Adrenal gland (tissue), 12 donors: ENCODE measurements around the gene COMT. TPM values are rescaled to one million over a fixed set of nuclear protein-coding genes. Genes with fewer than 3 reads are reported as not detected.
A peak's percentile ranks its signal among the peaks of the same experiment; 100 is the strongest.

Source experiments
- DNase-seq, 7 donors: peaks; one replicate each; pipeline ENCODE4 v3.0.0-alpha.2; 2019 to 2020
- H3K27ac ChIP-seq, 5 donors: fragments of 200-600 bp; sonication (generic) in 4 of 5; 1 replicate in 3 of 5; 2 replicates in 2 of 5; pipeline versions ENCODE4 v1.5.1 to v1.8.0; 2016 to 2020; ENCODE audit warnings: mild to moderate bottlenecking in 1 of 5
- H3K27me3 ChIP-seq: fragments of 200-600 bp; 2 replicates; pipeline ENCODE4 v1.8.0; 2021
- H3K36me3 ChIP-seq, 2 donors: fragments of 200-600 bp; replicated peaks in 1 of 2; 1 replicate in 1 of 2; 2 replicates in 1 of 2; pipeline versions ENCODE4 v1.5.1 to v1.8.0; 2018 to 2022
- H3K4me1 ChIP-seq, 2 donors: fragments of 200-600 bp; replicated peaks in 1 of 2; 1 replicate in 1 of 2; 2 replicates in 1 of 2; pipeline versions ENCODE4 v1.5.1 to v1.8.0; 2018 to 2021
- H3K4me3 ChIP-seq, 4 donors: fragments of 200-600 bp; sonication (generic) in 3 of 4; one replicate each; pipeline ENCODE4 v1.5.1; 2016 to 2018
- H3K9me3 ChIP-seq, 3 donors: fragments of 200-600 bp; sonication (generic) in 1 of 3; replicated peaks in 1 of 3; 1 replicate in 2 of 3; 2 replicates in 1 of 3; pipeline versions ENCODE4 v1.5.1 to v1.8.0; 2016 to 2021
- POLR2A ChIP-seq, 2 donors: fragments of 450-650 bp; IDR thresholded peaks; one replicate each; pipeline ENCODE4 v1.6.1; 2017; ENCODE audit warnings: antibody characterized with exemption in 2 of 2, mild to moderate bottlenecking in 2 of 2, moderate library complexity in 1 of 2
- WGBS, 4 donors: extraction: QIAGEN DNeasy Blood & Tissue Kit in 2 of 4; methylation state at CpG; one replicate each; pipeline versions ENCODE4 v1.1.5 to v1.1.7; 2013 to 2017; 5-methylcytosine and 5-hydroxymethylcytosine counted together
- intact Hi-C, 2 donors: fragments of 100-400 bp; cut with DNase I; formaldehyde crosslinking; loops; one replicate each; pipeline versions ENCODE4 v1.14.1 to v1.15.0; 2022 to 2023
- polyA plus RNA-seq, 3 donors: library from polyadenylated mRNA; stranded (reverse); fragments of 200-250 nt in 2 of 3; fragments of 350-450 nt in 1 of 3; fragmentation: Illumina TruSeq in 1 of 3; extraction: RNeasy Lipid Tissue Mini Kit (QIAGEN cat#74804) in 1 of 3; gene quantifications; one replicate each; pipeline ENCODE4 v1.2.3, GENCODE V29; 2013 to 2014
- total RNA-seq, 9 donors: library from RNA; depleted of rRNA in 4 of 9; stranded (reverse); fragments of >200 nt in 4 of 9; fragments of 120-200 nt in 1 of 9; fragmentation: NEBNext Ultra II Directional in 1 of 9; extraction: Animal tissue kit (Norgen Biotek cat#: 25700) in 1 of 9; gene quantifications; one replicate each; pipeline versions ENCODE4 v1.1.0 to v1.2.4, GENCODE V29; 2013 to 2023
- TF ChIP-seq, protein P1 (sequence below), 6 experiments: fragments of 450-650 bp in 4 of 6; fragments of 200-600 bp in 2 of 6; sonication (generic) in 1 of 6; IDR thresholded peaks; 1 replicate in 5 of 6; 2 replicates in 1 of 6; pipeline versions ENCODE4 v1.5.1 to v1.8.0; 2016 to 2021; ENCODE audit warnings: antibody characterized with exemption in 6 of 6, mild to moderate bottlenecking in 2 of 6, moderate library complexity in 1 of 6
- donor health status: healthy with polysubstance abuse.
- donor health status: Bipolar disorder and iron deficiency.
- donor health status: DM: yes; HTN: yes; CAD: no.
- donor health status: DM: no; HTN: no; CAD: no.
- donor health status: DM: no; HTN: no; CAD: no.
- donor health status: DM: yes; HTN: yes; CAD: no.

Gene COMT
- total and polyA plus RNA-seq, 12 donors = 51.3 to 743 (median 390) TPM

DNA sequence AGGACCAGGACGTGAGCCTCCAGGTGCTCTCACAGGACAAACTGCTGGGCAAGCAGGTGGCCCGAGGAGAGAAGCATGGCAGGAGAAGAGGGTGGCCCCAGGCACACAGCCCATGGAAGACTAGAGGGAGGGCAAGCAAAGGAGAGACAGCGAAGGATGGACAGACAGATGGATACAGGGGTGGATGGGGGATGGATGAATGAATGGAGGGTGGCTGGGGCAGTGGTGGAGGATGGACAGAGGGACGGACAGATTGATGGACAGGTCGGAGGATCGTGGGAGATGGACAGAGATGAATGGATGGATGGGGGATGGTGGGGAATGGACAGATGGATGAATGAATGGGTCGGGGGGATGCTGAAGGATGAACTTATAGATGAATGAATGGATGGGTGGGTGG, 52.4 kb downstream of the COMT start:
- H3K4me1 ChIP-seq = peaks cover 0 to 20% of the 10 kb centered on the region in 2 donors
- WGBS, 4 donors = 92 to 96% (median 94%) methylated on average over 7 of the region's 7 CpGs
- H3K9me3 ChIP-seq = no peaks in the 10 kb centered on the region
- H3K27ac ChIP-seq = no peak overlapping the region
- intact Hi-C loops = no loop called here
- no peaks in the 10 kb centered on the region for H3K36me3 ChIP-seq
- TF ChIP-seq, protein P1, sequence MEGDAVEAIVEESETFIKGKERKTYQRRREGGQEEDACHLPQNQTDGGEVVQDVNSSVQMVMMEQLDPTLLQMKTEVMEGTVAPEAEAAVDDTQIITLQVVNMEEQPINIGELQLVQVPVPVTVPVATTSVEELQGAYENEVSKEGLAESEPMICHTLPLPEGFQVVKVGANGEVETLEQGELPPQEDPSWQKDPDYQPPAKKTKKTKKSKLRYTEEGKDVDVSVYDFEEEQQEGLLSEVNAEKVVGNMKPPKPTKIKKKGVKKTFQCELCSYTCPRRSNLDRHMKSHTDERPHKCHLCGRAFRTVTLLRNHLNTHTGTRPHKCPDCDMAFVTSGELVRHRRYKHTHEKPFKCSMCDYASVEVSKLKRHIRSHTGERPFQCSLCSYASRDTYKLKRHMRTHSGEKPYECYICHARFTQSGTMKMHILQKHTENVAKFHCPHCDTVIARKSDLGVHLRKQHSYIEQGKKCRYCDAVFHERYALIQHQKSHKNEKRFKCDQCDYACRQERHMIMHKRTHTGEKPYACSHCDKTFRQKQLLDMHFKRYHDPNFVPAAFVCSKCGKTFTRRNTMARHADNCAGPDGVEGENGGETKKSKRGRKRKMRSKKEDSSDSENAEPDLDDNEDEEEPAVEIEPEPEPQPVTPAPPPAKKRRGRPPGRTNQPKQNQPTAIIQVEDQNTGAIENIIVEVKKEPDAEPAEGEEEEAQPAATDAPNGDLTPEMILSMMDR (IDR thresholded peaks at IDR 0.05) = no peak
- TF ChIP-seq POLR2A (IDR thresholded peaks at IDR 0.05) = no peak
- H3K4me3 ChIP-seq = no peak overlapping the region
- DNase-seq = no peak
- no peaks in the 10 kb centered on the region for H3K27me3 ChIP-seq

DNA sequence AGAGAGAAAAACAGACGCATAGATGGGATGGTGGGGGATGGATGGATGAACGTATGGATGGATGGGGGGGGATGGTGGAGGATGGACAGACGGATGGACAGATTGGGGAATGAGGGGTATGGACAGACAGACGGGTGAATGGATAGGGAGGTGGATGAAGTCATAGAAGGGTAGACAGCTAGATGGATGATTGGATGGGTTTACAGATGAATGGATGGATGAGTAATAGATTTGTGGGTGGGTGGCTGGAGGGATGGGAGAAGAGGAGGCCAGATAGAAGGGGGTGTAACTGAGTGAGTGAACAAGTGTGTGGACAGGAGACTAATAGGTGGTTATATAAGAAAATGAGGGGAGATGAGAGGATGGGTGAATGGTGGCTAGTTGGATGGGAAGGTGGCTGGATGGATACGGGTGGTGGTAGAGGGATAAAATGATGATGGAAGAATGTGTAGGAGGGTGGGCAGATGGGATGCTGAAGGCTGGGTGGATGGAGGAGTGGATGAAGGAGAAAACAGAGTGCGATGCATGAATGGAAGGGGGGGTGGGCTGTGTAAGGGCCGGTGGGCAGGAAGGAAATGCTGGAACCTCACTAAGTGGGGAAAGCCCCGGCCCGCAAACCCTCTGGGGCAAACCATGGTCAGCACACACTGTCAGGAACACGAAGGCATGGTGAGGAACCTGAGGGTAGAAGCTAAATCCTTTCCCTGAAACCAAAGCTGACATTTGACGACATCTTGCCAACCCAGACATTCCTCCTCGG, 53.5 kb downstream of the COMT start:
- no peaks in the 10 kb centered on the region for H3K9me3 ChIP-seq
- H3K27ac ChIP-seq = peak overlapping the region in 2 of 5 donors; percentile 70 to 78
- WGBS, 4 donors = 81 to 90% (median 85%) methylated on average over 12 of the region's 12 CpGs
- no peak for DNase-seq
- TF ChIP-seq POLR2A (IDR thresholded peaks at IDR 0.05) = no peak
- TF ChIP-seq, protein P1 (IDR thresholded peaks at IDR 0.05) = no peak
- intact Hi-C loops = no loop called here
- H3K4me3 ChIP-seq = no peak overlapping the region
- H3K4me1 ChIP-seq = peaks cover 0 to 20% of the 10 kb centered on the region in 2 donors
- no peaks in the 10 kb centered on the region for H3K36me3 ChIP-seq
- no peaks in the 10 kb centered on the region for H3K27me3 ChIP-seq

DNA sequence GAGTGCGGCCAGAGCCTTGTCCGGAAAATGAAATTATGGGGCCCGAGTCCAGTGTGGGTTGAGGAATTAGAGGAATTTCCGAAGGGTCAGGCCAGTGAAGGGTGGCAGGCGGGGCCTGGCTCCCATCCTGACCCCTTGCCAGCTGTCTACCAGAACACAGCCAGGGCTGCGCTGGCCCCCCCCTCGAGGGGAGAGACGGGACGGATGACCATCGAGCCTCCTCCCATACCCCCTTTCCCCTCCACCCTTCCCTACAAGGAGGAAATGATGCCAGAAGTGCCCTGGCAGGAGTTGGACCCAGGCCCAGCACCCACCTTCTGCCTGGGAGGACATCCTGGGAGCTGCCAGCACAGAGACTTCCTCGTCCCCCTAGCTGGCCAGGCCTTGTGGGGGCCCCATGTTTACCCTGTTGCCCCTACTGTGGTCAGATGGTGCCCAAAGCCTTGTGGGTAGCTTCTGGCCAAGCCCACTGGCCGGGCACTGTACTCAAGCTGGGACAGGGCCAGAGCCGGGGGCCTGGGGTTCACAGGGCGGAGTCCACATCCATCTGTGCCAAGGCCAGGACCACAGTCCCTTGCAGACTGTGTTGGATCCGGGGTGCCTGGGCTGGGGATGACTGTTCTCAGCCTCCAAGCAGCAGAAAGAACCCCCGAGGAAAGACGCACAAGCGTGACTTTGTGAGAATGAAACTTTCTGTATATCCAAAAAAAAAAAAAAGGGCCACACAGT, 54.2 kb downstream of the COMT start:
- Histone ChIP-seq H3K27me3 (no peaks in the 10 kb centered on the region), H3K9me3 (no peaks in the 10 kb centered on the region), H3K27ac (peak overlapping the region in 3 of 5 donors; percentile 13 to 78 (median 70)), H3K4me3 (no peak overlapping the region), H3K4me1 (peaks cover 0 to 18% of the 10 kb centered on the region in 2 donors), H3K36me3 (no peaks in the 10 kb centered on the region)
- peak in 1 of 7 donors; percentile 41 for DNase-seq
- TF ChIP-seq, protein P1 (IDR thresholded peaks at IDR 0.05) = no peak
- no peak for TF ChIP-seq POLR2A (IDR thresholded peaks at IDR 0.05)
- WGBS, 4 donors = 66 to 81% (median 74%) methylated on average over 13 to 18 of the region's 18 CpGs
- intact Hi-C loops = no loop called here

DNA sequence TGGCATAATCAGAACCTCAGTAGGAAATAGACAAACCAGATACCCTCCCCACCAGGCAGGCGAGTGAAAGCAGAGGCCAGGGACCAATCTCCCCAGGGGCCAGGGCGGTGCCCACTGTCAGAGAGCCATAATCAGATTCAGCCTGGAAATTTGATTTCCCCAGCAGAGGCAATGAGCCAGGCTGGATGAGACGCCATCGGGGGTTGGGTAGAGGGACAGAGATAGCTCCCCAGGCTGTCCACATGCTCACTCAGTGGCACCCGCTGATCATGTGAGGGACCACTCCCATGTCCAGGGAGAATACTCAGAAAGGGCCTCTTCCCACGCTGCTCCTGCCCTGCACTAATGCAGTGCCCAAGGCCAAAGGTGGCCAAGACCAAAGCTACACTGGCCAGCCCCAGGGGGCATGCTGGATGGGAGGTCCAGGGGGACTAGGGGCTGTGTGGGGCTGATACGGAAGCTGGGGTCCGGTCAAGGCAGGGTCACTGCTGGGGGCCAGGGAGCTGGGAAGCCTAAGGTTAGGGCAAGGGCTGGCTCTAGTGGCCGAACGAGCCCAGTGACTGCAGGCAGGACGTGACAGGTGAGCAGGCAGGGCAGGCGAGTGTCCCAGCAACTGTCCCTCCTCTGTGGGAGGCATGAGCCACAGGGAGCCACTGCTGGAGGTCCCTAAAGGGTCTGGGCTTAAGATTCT, 55.3 kb downstream of the COMT start:
- no peaks in the 10 kb centered on the region for H3K36me3 ChIP-seq
- no peak overlapping the region for H3K4me3 ChIP-seq
- peak in 1 of 7 donors; percentile 90 for DNase-seq
- intact Hi-C loops = no loop called here
- 74 to 91% (median 80%) methylated on average over 4 to 12 of the region's 12 CpGs for WGBS, 4 donors
- TF ChIP-seq, protein P1 (IDR thresholded peaks at IDR 0.05) = no peak
- TF ChIP-seq POLR2A (IDR thresholded peaks at IDR 0.05) = no peak
- no peaks in the 10 kb centered on the region for H3K27me3 ChIP-seq
- peaks cover 0 to 14% of the 10 kb centered on the region in 2 donors for H3K4me1 ChIP-seq
- H3K27ac ChIP-seq = peak overlapping the region in 2 of 5 donors; percentile 29 to 70
- no peaks in the 10 kb centered on the region for H3K9me3 ChIP-seq
